SK-N-SH (cell line): ENCODE results near the gene THEM5.

Experiments used
- CTCF ChIP-seq: fragments of 200-600 bp; sonication (generic); IDR thresholded peaks from 2 replicates; pipeline ENCODE4 v1.6.1; 2017; ENCODE audit warnings: antibody characterized with exemption, mild to moderate bottlenecking, moderate library complexity
- GABPA ChIP-seq: IDR thresholded peaks from 2 replicates; pipeline ENCODE4 v1.4.0; 2012; ENCODE audit warnings: low read depth, mild to moderate bottlenecking
- JUND ChIP-seq: IDR thresholded peaks from 2 replicates; pipeline ENCODE4 v1.4.0; 2012
- NFIC ChIP-seq: IDR thresholded peaks from 2 replicates; pipeline ENCODE4 v1.4.0; 2012; ENCODE audit warnings: borderline replicate concordance
- NRF1 ChIP-seq: IDR thresholded peaks from 2 replicates; pipeline ENCODE4 v1.6.1; 2012; ENCODE audit warnings: low read depth, mild to moderate bottlenecking, low read length
- PBX3 ChIP-seq: IDR thresholded peaks from 2 replicates; pipeline ENCODE4; 2012
- POLR2AphosphoS5 ChIP-seq: IDR thresholded peaks from 2 replicates; pipeline ENCODE4 v1.6.1; 2012; ENCODE audit warnings: low read depth, low read length
- REST ChIP-seq: IDR thresholded peaks from 2 replicates; pipeline ENCODE4 v1.6.1; 2012; ENCODE audit warnings: mild to moderate bottlenecking, low read depth, low read length, moderate library complexity
- RXRA ChIP-seq: IDR thresholded peaks from 2 replicates; pipeline ENCODE4 v1.4.0; 2012; ENCODE audit warnings: low read depth, mild to moderate bottlenecking, borderline replicate concordance
- ZBTB33 ChIP-seq: IDR thresholded peaks from 2 replicates; pipeline ENCODE4 v1.4.0; 2012; ENCODE audit warnings: low read depth, borderline replicate concordance

GRCh38 chr1:151823175-151823574 is 30.3 kb downstream of the THEM5 start:
- TF ChIP-seq REST (no peak), CTCF (no peak), NRF1 (no peak), GABPA (no peak), ZBTB33 (no peak), RXRA (no peak), PBX3 (no peak), NFIC (no peak), POLR2AphosphoS5 (no peak), JUND (no peak)
